C4-2B (cell line): ENCODE data around the gene PTCHD1.

ENCODE experiments used
- H3K27ac ChIP-seq: fragments of 450-650 bp; 2 replicates; pipeline ENCODE4 v1.5.1; 2017
- ZFX ChIP-seq: fragments of 450-650 bp; IDR thresholded peaks from 2 replicates; pipeline ENCODE4 v1.6.1; 2017
- TF ChIP-seq, protein P1 (sequence below): fragments of 450-650 bp; conservative IDR thresholded peaks from 2 replicates; pipeline ENCODE4 v1.5.1; 2017; ENCODE audit warnings: mild to moderate bottlenecking

The PTCHD1 gene

DNA sequence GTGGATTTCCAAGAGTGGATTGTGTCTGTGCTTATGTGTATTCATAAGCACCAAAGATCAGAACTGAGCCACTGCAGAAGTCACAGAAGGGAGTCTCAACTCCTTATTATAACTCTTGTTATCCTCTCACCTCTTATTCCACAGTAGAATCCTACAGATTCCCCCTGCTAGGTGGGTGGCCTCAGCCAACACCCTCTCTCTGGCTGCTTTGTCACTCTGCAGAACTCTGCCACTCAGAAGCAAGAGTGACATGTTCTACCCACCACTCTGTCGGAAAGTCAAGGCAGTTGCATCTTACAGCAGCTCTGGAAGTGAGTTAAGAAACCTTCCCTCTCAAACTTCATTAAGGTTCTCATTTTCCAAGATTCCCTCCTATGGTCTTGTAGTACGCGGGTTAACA lies 41.9 kb downstream of the PTCHD1 start:
- no peak overlapping the region for H3K27ac ChIP-seq
- no peak for TF ChIP-seq ZFX
- TF ChIP-seq, protein P1, sequence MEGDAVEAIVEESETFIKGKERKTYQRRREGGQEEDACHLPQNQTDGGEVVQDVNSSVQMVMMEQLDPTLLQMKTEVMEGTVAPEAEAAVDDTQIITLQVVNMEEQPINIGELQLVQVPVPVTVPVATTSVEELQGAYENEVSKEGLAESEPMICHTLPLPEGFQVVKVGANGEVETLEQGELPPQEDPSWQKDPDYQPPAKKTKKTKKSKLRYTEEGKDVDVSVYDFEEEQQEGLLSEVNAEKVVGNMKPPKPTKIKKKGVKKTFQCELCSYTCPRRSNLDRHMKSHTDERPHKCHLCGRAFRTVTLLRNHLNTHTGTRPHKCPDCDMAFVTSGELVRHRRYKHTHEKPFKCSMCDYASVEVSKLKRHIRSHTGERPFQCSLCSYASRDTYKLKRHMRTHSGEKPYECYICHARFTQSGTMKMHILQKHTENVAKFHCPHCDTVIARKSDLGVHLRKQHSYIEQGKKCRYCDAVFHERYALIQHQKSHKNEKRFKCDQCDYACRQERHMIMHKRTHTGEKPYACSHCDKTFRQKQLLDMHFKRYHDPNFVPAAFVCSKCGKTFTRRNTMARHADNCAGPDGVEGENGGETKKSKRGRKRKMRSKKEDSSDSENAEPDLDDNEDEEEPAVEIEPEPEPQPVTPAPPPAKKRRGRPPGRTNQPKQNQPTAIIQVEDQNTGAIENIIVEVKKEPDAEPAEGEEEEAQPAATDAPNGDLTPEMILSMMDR, result no peak

DNA sequence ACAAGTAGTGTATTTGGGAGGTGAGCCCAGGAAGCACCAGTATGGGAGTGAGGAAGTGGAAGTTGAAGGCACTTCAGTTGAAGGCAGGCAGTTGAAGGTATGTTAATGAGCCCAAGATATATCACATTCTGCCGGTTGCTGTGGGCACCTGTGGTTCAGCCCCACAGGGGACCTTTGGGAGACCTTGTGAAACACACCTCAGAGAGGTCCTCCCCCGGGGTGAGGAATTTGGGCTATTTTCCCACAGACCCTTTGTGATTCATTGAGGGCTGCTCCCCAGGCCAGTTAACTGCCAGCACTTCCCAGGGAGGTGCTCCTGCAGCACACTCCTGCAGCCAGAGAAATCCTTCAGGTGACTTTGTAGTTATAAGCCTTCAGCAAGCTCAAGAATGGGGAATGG lies 45.9 kb downstream of the PTCHD1 start:
- no peak overlapping the region for H3K27ac ChIP-seq
- no peak for TF ChIP-seq ZFX
- TF ChIP-seq, protein P1, result no peak

DNA sequence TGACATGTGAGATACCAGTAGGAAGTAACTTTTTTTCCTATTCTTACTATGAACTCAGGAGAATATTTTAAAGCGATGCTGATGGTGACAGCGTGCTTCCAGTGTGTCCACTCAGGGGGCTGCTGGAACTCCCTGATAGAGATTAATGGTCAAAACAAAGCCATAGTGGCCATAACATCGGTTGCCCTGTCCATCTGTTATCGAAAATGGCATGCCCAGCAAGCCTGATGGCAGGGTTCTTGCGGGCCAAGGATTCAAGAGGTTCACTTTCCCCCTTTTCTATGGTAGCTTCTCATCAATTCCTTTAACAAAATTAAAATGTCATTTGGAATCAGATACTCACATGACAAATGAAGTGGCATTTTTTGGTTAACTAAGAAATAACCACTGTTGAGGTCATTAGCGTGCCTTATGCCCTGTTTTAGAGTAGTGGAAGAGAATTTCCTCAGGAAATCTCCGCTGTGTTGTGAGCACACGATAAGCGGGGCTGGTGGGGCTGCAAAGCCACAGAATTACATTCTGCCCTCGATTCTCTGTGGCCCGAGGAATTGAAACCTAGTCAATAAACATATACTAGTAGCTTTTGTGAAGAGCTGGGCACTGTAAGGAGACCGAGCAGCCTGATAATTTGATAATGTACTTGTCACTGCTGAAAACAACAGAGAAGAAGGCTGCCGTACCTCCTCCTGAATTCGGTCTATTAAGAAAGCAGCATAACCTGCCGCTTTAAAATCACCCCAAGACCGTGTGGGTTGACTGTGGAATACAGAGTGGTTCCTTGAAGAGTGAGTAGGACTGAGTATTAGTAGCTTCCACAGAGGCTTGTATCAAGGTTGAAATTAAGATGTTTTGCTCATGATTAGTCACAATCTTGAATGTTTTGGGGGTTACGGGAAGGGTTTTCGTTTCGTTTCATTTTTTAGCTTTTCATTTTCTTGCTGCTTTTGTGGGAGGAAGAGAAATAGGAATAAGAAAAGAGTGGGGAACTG lies 46.7 kb downstream of the PTCHD1 start:
- no peak overlapping the region for H3K27ac ChIP-seq
- TF ChIP-seq, protein P1, result no peak
- TF ChIP-seq ZFX, result no peak

DNA sequence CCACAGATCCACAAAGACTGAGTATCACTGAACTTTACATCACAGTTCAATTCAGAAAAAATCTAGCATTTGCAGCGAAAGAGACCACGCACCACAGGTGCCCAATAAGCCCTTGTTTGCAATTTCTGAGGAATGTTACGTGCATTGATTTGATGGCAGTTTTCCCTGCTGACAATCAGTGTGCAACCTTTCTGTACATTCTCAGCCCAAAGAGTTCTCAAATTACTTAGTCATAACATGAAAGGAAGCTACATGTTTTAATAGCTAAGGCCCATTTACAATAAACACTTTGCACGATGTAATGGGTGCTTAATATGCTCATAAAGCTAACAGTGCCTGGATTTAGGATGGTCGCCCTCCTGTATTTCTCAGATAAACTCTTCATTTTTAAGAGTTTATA lies 47.9 kb downstream of the PTCHD1 start:
- H3K27ac ChIP-seq, result no peak overlapping the region
- TF ChIP-seq, protein P1, result no peak
- no peak for TF ChIP-seq ZFX

DNA sequence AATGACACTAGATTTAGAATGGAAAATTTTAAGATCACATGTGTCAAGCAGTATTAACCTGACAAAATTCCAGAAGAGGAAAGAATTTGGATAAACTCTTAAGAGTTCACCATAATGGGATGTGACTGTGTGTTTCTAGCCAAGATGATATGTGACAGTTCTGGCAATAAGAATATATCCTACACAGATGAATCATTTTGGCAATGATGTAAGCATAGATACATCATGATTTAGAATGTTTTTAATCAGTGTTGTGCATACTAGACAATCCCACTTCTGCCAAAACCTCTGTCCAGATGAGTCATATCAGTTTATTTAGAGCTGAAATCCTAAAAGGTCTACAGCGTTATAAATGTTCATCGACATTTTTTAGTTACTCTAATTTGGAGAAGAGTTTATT lies 48.8 kb downstream of the PTCHD1 start:
- H3K27ac ChIP-seq, result no peak overlapping the region
- TF ChIP-seq ZFX, result no peak
- TF ChIP-seq, protein P1, result no peak

DNA sequence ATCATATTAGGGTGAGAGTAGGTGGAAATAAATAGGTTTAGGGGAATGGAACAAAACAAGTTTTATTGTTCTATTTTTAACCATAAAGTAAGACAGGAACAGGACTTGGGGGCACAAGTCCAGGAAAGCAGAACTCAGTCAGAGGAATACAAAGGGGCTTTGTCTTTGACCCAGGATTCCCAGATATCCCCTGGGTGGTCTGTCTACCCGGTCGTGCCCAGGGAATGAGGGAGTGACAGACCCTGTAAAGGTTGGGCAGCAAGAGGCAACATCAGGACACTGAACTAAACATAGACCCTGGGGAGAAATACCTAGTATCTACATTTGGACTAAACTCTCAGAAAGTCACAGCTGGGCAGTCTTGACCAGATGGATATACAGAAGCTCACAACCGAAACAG lies 50.6 kb downstream of the PTCHD1 start:
- H3K27ac ChIP-seq, result no peak overlapping the region
- no peak for TF ChIP-seq ZFX
- TF ChIP-seq, protein P1, result no peak

DNA sequence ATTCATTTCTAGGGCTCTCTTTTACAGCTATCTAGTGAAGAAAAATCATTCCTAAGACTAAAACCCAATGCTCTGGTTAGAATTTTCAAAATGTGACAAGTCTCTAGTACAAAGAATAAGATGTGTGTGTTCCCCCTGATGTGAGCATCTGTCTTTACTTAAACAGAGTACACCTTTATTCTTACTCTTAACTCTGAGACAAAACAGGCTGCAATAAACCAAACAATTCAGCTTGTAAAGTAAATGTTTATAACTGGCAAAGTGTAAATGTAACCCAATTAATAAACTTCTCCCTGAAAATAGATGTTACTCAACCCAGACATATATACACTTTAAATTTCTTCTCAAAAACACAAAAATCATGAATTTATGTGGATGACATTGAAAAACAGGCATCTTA lies 51.6 kb downstream of the PTCHD1 start:
- H3K27ac ChIP-seq, result no peak overlapping the region
- TF ChIP-seq, protein P1, result no peak
- TF ChIP-seq ZFX, result no peak
